ENCODE measurements around the gene PLXNA4. TPM values are rescaled to one million over a fixed set of nuclear protein-coding genes. Genes with fewer than 3 reads are reported as not detected.

Gene PLXNA4
- total RNA-seq, 1 donor from 2014 or later = 13.6 TPM

GRCh38 chr7:132435016-132435990 lies 141.0 kb downstream of the PLXNA4 start:
- DNase-seq (ENCODE audit: extremely low spot score, unreplicated experiment) = no peak
- H3K27me3 Mint-ChIP-seq = peaks cover 17% of the 10 kb centered on the region
- no peak overlapping the region for H3K27ac Mint-ChIP-seq
- no peak for TF ChIP-seq CTCF (conservative IDR thresholded peaks at IDR 0.05)
- H3K4me1 Mint-ChIP-seq (ENCODE audit: unreplicated experiment) = peaks cover 34% of the 10 kb centered on the region
- no peak overlapping the region for H3K4me3 Mint-ChIP-seq
- no peaks in the 10 kb centered on the region for H3K9me3 Mint-ChIP-seq
- no peaks in the 10 kb centered on the region for H3K36me3 Mint-ChIP-seq

- no peak for TF ChIP-seq CTCF (conservative IDR thresholded peaks at IDR 0.05)
- H3K36me3 Mint-ChIP-seq = no peaks in the 10 kb centered on the region
- no peak overlapping the region for H3K27ac Mint-ChIP-seq
- peaks cover 33% of the 10 kb centered on the region for H3K4me1 Mint-ChIP-seq (ENCODE audit: unreplicated experiment)
- H3K9me3 Mint-ChIP-seq = no peaks in the 10 kb centered on the region
- H3K4me3 Mint-ChIP-seq = no peak overlapping the region
- DNase-seq (ENCODE audit: extremely low spot score, unreplicated experiment) = no peak
- peaks cover 20% of the 10 kb centered on the region for H3K27me3 Mint-ChIP-seq
These were observed 142.2 kb downstream of the PLXNA4 start for GRCh38 chr7:132434041-132434440.

GRCh38 chr7:132433301-132433700 lies 143.0 kb downstream of the PLXNA4 start:
- DNase-seq (ENCODE audit: extremely low spot score, unreplicated experiment) = no peak
- no peak overlapping the region for H3K27ac Mint-ChIP-seq
- peaks cover 33% of the 10 kb centered on the region for H3K4me1 Mint-ChIP-seq (ENCODE audit: unreplicated experiment)
- peaks cover 20% of the 10 kb centered on the region for H3K27me3 Mint-ChIP-seq
- no peaks in the 10 kb centered on the region for H3K9me3 Mint-ChIP-seq
- no peaks in the 10 kb centered on the region for H3K36me3 Mint-ChIP-seq
- no peak for TF ChIP-seq CTCF (conservative IDR thresholded peaks at IDR 0.05)
- H3K4me3 Mint-ChIP-seq = no peak overlapping the region

GRCh38 chr7:132430861-132431822 lies 145.1 kb downstream of the PLXNA4 start:
- Mint-ChIP-seq H3K9me3 (no peaks in the 10 kb centered on the region), H3K4me3 (no peak overlapping the region), H3K27ac (no peak overlapping the region), H3K4me1 (ENCODE audit: unreplicated experiment) (peaks cover 20% of the 10 kb centered on the region), H3K36me3 (no peaks in the 10 kb centered on the region), H3K27me3 (peaks cover 20% of the 10 kb centered on the region)
- TF ChIP-seq CTCF (conservative IDR thresholded peaks at IDR 0.05) = no peak
- no peak for DNase-seq (ENCODE audit: extremely low spot score, unreplicated experiment)

GRCh38 chr7:132430041-132430855 lies 146.0 kb downstream of the PLXNA4 start:
- H3K4me1 Mint-ChIP-seq (ENCODE audit: unreplicated experiment) = peaks cover 20% of the 10 kb centered on the region
- H3K27ac Mint-ChIP-seq = no peak overlapping the region
- TF ChIP-seq CTCF (conservative IDR thresholded peaks at IDR 0.05) = no peak
- peaks cover 14% of the 10 kb centered on the region for H3K27me3 Mint-ChIP-seq
- no peaks in the 10 kb centered on the region for H3K9me3 Mint-ChIP-seq
- H3K36me3 Mint-ChIP-seq = no peaks in the 10 kb centered on the region
- H3K4me3 Mint-ChIP-seq = no peak overlapping the region
- DNase-seq (ENCODE audit: extremely low spot score, unreplicated experiment) = no peak

Measured in type B pancreatic cell (in vitro differentiated cells).